GM21528 (cell line): ENCODE data around the gene SAG.
A peak's percentile ranks its signal among the peaks of the same experiment; 100 is the strongest.

Experiments used
- ATAC-seq: cut with Tn5 transposase; IDR thresholded peaks from one replicate; pipeline ENCODE4 v1.9.1; 2021; ENCODE audit warnings: mild to moderate bottlenecking, moderate library complexity; ENCODE audit not compliant: unreplicated experiment, low FRiP score

SAG gene

GRCh38 chr2:233353769-233354499 lies 46.3 kb downstream of the SAG start, which contains the start of gene DGKD:
Gene DGKD, plus strand, starts transcription at chr2:233354494. Its CDS starts 25 bp downstream, at chr2:233354519.
- ATAC-seq: peak; percentile 47

- peak; percentile 40 for ATAC-seq
These were observed 46.9 kb downstream of the SAG start for GRCh38 chr2:233354500-233354924.

GRCh38 chr2:233354971-233355574 lies 47.5 kb downstream of the SAG start:
- ATAC-seq: peak; percentile 5

- no peak for ATAC-seq
These were observed 48.3 kb downstream of the SAG start for GRCh38 chr2:233355916-233356315.

- no peak for ATAC-seq
These were observed 49.1 kb downstream of the SAG start for GRCh38 chr2:233356546-233357308.

- no peak for ATAC-seq
These were observed 50.7 kb downstream of the SAG start for GRCh38 chr2:233358335-233358734.

- ATAC-seq: no peak
These were observed 51.3 kb downstream of the SAG start for GRCh38 chr2:233358947-233359346.

- no peak for ATAC-seq
These were observed 52.2 kb downstream of the SAG start for GRCh38 chr2:233359823-233360222.

- no peak for ATAC-seq
These were observed 53.2 kb downstream of the SAG start for GRCh38 chr2:233360771-233361176.

GRCh38 chr2:233361297-233361696 lies 53.7 kb downstream of the SAG start:
- no peak for ATAC-seq

GRCh38 chr2:233362742-233363141 lies 55.1 kb downstream of the SAG start:
- ATAC-seq: no peak

- ATAC-seq: peak; percentile 72
These were observed 56.2 kb downstream of the SAG start for GRCh38 chr2:233363744-233364235.

GRCh38 chr2:233365861-233366520 lies 58.4 kb downstream of the SAG start:
- ATAC-seq: no peak

GRCh38 chr2:233367586-233367985 lies 60.0 kb downstream of the SAG start:
- ATAC-seq: no peak

- ATAC-seq: no peak
These were observed 61.1 kb downstream of the SAG start for GRCh38 chr2:233368756-233369155.

GRCh38 chr2:233369462-233369861 lies 61.8 kb downstream of the SAG start:
- no peak for ATAC-seq

GRCh38 chr2:233369897-233370685 lies 62.5 kb downstream of the SAG start:
- no peak for ATAC-seq

- no peak for ATAC-seq
These were observed 64.0 kb downstream of the SAG start for GRCh38 chr2:233371641-233372040.

GRCh38 chr2:233372855-233373254 lies 65.2 kb downstream of the SAG start:
- no peak for ATAC-seq

- no peak for ATAC-seq
These were observed 65.7 kb downstream of the SAG start for GRCh38 chr2:233373316-233373715.
